Kidney epithelial cell (primary cell): ENCODE results near the gene RPL31. TPM values are rescaled to one million over a fixed set of nuclear protein-coding genes. Genes with fewer than 3 reads are reported as not detected.

Source experiments
- DNase-seq: peaks from one replicate; pipeline ENCODE4 v3.0.0-alpha.2; 2010; ENCODE audit warnings: low read depth
- H3K27me3 ChIP-seq: 2 replicates; pipeline ENCODE4 v1.6.0; 2011; ENCODE audit warnings: low read length; ENCODE audit not compliant: control insufficient read depth, insufficient read depth
- H3K36me3 ChIP-seq: 2 replicates; pipeline ENCODE4 v1.5.1; 2011; ENCODE audit warnings: low read length; ENCODE audit not compliant: control insufficient read depth, insufficient read depth
- H3K4me3 ChIP-seq: 2 replicates; pipeline ENCODE4 v1.5.1; 2011; ENCODE audit warnings: low read depth, mild to moderate bottlenecking, control low read depth, low read length
- CTCF ChIP-seq: IDR thresholded peaks from 2 replicates; pipeline ENCODE4 v1.5.1; 2011; ENCODE audit warnings: mild to moderate bottlenecking, moderate library complexity, low read length, control low read depth, inconsistent platforms; ENCODE audit not compliant: insufficient read depth, poor library complexity, severe bottlenecking
- total RNA-seq: library from RNA; depleted of rRNA; stranded (reverse); fragments of >200 nt; gene quantifications from 2 replicates; pipeline ENCODE4 v1.2.3, GENCODE V29; 2015

The RPL31 gene
- total RNA-seq, 1 donor from 2014 or later, result 1,472 TPM

- H3K27me3 ChIP-seq, result no peaks in the 10 kb centered on the region
- no peak overlapping the region for H3K4me3 ChIP-seq
- DNase-seq, result no peak
- H3K36me3 ChIP-seq, result no peaks in the 10 kb centered on the region
- no peak for TF ChIP-seq CTCF
These were observed 19.6 kb upstream of the RPL31 start for GRCh38 chr2:100982431-100982861.

GRCh38 chr2:100983201-100983600 lies 18.9 kb upstream of the RPL31 start:
- no peak for DNase-seq
- Histone ChIP-seq H3K4me3 (no peak overlapping the region), H3K36me3 (peaks cover 1% of the 10 kb centered on the region), H3K27me3 (no peaks in the 10 kb centered on the region)
- TF ChIP-seq CTCF, result no peak

- Histone ChIP-seq H3K4me3 (no peak overlapping the region), H3K27me3 (no peaks in the 10 kb centered on the region), H3K36me3 (peaks cover 1% of the 10 kb centered on the region)
- TF ChIP-seq CTCF, result no peak
- DNase-seq, result no peak
These were observed 18.3 kb upstream of the RPL31 start for GRCh38 chr2:100983684-100984310.

GRCh38 chr2:100984892-100985307 lies 17.2 kb upstream of the RPL31 start:
- no peaks in the 10 kb centered on the region for H3K27me3 ChIP-seq
- H3K36me3 ChIP-seq, result peaks cover 1% of the 10 kb centered on the region
- TF ChIP-seq CTCF, result peak; percentile 91
- DNase-seq, result peak; percentile 25
- H3K4me3 ChIP-seq, result no peak overlapping the region

GRCh38 chr2:100986157-100986556 lies 15.9 kb upstream of the RPL31 start:
- DNase-seq, result no peak
- no peak for TF ChIP-seq CTCF
- H3K27me3 ChIP-seq, result no peaks in the 10 kb centered on the region
- H3K36me3 ChIP-seq, result peaks cover 1% of the 10 kb centered on the region
- no peak overlapping the region for H3K4me3 ChIP-seq

- no peak overlapping the region for H3K4me3 ChIP-seq
- peaks cover 1% of the 10 kb centered on the region for H3K36me3 ChIP-seq
- no peak for DNase-seq
- no peak for TF ChIP-seq CTCF
- no peaks in the 10 kb centered on the region for H3K27me3 ChIP-seq
These were observed 14.6 kb upstream of the RPL31 start for GRCh38 chr2:100987536-100987935.
